CD4-positive, alpha-beta T cell treated with Interleukin-17A for 4 hours (primary cell): ENCODE results near the gene LMAN1L.

Source experiments
- DNase-seq: peaks from one replicate; pipeline ENCODE4 v3.0.0-alpha.2; 2020; ENCODE audit warnings: mixed read lengths

The LMAN1L gene

DNA sequence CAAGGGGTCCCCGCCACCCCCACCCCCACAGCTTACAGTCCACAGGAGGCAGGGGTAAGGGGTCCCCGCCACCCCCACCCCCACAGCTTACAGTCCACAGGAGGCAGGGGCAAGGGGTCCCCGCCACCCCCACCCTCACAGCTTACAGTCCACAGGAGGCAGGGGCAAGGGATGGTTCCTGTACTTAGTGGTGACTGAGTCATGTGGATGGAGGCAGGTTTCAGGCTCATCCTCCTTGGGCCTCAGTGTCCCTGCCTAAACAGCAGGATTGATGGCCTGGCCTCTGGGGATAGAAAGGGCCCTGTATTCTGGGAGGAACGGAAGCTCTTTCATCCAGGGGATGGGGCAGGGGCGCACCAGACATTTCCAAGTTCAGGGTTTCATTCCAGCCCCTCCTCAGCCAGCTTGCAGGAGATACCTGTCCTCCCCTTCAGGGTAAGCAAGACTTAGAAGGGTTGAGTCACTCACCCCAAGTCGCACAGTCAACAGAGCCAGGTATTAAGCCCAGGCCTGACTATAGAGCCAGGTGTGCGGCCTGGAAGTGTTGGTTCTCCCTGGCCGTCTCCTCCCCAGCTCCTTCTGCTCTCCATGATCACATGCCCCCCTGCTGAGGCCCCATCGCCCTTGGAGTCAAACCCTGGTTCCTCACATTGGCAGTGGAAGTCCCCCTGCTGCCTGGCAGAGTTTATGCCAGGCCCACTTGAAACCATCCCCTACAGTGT is 18.2 kb upstream of the LMAN1L start:
- peak; percentile 47 for DNase-seq

DNA sequence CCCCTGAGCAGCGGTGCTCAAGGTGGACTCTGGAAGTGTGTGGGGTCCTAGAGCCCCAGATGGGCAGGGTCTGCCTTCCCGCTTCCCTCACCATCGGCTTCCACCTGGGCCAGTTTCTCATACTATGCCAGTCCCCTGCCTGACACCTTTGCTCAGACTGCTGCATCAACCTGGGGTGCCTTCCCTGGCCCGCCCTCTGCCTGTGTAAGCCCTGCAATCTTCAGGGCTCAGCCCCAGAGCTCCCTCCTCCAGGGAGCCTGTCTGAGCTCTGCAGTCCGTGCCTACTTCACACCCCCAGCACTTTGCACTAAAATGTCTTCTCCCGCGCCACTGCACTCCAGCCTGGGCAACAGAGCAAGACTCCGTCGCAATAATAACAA is 17.7 kb upstream of the LMAN1L start:
- DNase-seq = no peak

DNA sequence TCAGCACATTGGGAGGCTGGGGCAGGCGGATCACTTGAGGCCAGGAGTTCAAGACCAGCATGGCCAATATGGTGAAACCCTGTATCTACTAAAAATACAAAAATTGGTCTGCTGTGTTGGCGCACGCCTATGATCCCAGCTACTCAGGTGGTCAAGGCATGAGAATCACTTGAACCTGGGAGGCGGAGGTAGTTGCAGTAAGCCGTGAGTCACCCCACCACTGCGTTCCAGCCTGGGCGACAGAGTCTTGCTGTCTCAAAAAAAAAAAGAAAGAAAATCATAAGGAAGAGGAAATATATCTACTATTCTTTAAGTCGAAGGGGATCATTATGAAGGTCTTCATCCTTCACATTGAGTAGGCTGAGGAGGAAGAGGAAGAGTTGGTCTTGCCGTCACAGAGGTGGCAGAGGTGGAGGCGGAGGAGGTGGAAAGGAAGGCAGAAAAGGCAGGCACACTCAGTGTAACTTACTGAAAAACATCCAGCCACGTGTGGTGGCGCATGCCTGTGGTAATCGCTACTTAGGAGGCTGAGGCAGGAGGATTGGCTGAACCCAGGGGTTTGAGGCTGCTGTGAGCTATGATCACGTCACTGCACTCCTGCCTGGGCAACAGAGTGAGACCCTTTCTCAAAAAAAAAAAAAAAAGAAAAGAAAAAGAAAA is 16.5 kb upstream of the LMAN1L start:
- peak; percentile 69 for DNase-seq

DNA sequence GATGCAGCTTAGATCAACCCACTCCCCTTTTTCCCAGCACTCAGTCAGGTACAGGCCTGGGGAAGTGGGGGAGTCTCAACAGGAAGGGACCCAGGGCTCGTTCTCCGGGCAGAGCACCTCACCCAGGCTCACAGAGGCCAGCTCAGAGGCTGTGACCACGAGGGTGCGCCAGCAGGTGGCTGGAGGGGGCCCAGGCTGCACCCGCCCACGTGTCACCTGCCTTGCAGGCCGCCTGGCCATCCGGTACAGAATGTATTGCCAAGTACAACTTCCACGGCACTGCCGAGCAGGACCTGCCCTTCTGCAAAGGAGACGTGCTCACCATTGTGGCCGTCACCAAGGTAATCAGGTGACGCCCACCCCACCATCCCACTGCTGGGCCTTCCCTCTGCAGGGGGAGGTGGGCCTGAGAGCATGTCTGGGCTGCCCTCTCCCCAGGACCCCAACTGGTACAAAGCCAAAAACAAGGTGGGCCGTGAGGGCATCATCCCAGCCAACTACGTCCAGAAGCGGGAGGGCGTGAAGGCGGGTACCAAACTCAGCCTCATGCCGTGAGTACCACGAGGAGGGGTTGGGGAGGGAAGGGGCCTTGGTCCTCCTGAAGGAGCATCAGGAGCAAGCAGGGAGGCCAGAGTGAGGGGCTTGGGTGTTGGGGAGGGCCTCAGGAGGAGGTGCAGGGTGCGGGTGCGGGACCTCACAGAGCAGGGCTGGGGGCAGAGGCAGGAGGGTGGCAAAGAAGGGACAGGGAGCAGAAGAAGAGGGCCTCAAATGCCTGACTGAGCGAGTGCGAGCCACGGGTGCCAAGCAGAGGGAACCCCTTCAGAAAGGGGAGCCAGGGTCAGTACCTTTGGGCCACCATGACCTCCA is 14.0 kb upstream of the LMAN1L start:
- DNase-seq = no peak

DNA sequence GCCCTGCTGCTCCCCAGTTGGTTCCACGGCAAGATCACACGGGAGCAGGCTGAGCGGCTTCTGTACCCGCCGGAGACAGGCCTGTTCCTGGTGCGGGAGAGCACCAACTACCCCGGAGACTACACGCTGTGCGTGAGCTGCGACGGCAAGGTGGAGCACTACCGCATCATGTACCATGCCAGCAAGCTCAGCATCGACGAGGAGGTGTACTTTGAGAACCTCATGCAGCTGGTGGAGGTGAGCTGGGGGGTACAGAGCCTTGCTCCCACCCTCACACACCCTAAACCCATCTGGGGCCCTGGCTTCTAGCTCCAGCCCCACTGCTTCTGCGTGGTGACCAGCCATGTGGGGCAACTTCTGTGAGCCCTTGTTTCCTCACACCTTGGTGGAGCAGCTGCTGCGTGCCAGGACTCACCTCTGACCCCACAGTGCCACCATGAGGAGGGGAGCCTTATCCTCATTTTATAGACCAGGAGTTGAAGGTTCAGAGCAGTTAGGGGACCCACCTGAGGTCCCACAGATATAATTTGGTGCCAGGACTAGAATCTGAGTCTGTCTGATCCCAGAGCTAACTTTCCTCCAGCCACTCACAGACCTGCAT is 13.3 kb upstream of the LMAN1L start:
- peak; percentile 51 for DNase-seq

DNA sequence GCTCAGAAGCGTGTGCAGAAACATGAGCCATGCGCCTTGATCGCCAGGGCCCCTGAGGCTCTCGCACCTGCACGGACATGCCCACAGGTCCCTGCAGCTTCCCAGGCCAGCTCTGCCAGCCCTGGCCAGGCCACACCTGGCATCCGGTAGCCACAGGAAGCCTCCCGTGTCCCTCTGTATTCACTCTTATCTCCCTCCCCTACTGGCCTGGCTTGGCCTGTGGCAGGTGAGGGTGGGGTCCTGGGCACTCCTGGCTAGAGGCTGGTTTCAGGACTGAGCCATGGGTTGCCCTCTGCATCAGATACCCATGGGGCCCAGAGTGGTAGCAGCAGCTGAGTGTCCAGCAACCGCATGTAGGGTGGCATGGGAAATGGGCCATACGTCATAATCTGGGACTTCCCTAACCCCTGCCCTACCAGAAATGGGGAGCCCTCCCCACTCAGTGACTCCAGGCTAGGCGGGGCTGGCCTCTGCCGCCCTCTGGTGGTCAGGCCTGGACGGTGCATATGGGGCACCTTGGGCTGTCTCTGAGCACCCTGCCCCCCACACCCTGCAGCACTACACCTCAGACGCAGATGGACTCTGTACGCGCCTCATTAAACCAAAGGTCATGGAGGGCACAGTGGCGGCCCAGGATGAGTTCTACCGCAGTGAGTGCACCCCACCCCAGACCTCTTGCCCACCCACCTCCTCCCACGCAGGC is 12.6 kb upstream of the LMAN1L start:
- DNase-seq = peak; percentile 88

DNA sequence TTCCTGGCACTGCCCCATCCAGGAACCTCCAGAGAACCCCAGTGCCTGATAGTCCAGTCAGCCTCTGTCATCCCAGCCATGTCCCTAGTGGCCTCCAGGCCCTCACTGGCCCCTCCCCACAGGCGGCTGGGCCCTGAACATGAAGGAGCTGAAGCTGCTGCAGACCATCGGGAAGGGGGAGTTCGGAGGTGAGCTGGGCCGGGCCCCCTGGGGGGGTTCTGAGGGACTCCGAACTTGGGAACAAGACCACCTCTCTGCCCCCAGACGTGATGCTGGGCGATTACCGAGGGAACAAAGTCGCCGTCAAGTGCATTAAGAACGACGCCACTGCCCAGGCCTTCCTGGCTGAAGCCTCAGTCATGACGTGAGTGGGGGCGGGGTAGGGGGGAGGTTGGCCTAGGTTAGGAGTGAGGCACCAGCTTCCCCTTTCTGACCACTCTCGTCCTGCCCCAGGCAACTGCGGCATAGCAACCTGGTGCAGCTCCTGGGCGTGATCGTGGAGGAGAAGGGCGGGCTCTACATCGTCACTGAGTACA is 12.0 kb upstream of the LMAN1L start:
- DNase-seq = no peak

DNA sequence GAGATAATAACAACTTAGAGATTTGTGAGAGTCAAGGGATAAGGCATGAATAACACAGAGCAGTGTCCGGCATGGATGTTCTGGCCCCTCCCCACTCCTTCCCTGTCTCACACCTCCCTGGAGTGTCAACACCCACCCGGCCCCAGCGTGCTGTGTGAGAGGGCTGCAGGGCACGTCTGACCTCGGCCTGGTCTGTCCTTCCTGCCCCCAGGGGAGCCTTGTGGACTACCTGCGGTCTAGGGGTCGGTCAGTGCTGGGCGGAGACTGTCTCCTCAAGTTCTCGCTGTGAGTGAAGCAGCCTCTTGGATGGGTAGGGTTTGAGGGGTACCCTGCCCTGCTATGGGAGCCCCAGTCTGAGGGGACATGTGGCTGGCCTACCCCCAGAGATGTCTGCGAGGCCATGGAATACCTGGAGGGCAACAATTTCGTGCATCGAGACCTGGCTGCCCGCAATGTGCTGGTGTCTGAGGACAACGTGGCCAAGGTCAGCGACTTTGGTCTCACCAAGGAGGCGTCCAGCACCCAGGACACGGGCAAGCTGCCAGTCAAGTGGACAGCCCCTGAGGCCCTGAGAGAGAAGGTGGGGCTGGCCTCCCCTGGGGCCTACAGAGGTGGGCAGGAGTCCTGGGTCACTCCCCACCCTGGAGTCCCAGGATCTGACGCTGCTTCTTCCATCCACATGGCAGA is 11.2 kb upstream of the LMAN1L start:
- DNase-seq = no peak

DNA sequence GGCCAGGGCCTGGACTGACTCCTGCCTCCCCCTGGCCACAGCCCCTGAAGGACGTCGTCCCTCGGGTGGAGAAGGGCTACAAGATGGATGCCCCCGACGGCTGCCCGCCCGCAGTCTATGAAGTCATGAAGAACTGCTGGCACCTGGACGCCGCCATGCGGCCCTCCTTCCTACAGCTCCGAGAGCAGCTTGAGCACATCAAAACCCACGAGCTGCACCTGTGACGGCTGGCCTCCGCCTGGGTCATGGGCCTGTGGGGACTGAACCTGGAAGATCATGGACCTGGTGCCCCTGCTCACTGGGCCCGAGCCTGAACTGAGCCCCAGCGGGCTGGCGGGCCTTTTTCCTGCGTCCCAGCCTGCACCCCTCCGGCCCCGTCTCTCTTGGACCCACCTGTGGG is 10.3 kb upstream of the LMAN1L start:
- DNase-seq = no peak

DNA sequence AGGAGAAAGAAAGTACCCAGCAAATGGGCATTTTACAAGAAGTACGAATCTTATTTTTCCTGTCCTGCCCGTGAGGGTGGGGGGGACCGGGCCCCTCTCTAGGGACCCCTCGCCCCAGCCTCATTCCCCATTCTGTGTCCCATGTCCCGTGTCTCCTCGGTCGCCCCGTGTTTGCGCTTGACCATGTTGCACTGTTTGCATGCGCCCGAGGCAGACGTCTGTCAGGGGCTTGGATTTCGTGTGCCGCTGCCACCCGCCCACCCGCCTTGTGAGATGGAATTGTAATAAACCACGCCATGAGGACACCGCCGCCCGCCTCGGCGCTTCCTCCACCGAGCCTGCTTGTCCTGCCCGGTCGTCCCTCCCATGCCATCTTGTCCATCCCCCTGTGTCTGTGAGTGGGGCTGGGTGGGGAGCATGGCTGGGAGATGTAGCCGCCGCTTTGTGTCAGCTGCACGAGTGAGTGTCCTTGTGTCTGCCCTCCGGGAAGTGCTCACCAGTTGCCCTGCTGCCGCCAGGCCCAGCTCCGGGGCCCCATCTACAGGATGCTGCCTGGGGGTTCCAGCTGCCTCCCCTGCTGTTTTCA is 9.7 kb upstream of the LMAN1L start:
- DNase-seq = no peak

DNA sequence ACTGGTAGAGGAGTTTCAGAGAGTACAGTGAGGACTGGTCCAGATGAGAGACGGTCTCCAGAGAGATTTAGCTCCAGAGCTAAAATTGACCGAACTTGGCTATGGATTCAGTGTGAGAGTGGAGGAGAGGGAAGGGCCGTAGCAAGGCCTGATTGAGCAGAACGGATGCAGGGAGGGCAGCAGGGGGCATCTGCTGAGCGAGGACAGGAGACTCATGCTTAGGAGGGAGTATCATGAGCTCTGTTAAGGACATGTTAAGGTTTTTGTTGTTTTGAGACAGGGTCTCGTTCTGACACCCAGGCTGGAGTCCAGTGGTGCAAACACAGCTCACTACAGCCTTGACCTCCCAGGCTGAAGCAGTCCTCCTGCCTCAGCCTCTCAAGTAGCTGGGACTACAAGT is 7.7 kb upstream of the LMAN1L start:
- DNase-seq = peak; percentile 13

DNA sequence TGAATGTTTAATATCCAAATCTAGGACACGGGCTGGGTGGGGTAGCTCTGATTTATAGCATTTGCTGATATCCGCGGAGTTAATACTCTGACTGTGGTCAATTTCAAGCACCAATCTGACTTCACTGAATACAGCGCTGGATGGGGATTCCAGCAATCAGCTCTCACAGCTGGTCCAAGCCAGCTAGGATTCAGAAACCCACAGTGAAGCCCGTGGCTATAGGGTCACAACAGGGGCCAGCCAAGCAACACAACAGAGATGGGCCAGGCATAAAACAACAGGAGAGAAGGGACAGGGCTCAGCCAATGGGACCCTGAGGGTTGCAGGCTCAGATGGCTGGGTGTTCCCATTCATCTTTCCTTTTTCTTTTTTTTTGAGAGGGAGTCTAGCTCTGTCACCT is 5.4 kb upstream of the LMAN1L start:
- no peak for DNase-seq

DNA sequence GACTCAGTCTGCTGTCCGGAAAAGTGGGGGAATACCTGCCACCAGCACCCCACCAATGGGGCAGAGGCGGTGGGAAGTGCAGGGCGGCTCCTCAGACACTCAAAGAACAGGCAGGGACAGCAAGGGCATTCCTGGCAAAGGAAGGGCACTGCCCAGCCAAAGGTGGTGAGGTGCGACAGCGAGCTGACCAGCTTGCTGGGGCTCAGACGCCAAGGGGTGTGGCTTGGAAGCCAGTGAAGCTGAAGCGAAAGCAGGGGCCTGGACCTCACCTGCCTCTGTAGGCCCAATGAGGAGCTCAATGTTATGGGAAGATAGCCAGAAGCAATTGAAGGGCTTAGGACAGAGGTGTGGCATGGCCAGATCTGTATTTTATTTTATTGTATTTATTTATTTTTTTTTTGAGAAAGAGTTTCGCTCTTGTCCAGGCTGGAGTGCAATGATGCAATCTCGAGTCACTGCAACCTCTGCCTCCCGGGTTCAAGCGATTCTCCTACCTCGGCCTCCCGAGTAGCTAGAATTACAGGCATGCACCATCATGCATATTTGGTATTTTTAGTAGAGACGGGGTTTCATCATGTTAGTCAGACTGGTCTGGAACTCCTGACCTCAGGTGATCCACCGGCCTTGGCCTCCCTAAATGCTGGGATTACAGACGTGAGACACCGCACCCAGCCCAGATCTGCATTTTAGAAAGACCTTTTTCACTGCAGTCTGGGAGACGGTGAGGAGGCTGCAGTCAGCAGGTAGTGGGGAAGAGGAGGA is 4.4 kb upstream of the LMAN1L start:
- no peak for DNase-seq

DNA sequence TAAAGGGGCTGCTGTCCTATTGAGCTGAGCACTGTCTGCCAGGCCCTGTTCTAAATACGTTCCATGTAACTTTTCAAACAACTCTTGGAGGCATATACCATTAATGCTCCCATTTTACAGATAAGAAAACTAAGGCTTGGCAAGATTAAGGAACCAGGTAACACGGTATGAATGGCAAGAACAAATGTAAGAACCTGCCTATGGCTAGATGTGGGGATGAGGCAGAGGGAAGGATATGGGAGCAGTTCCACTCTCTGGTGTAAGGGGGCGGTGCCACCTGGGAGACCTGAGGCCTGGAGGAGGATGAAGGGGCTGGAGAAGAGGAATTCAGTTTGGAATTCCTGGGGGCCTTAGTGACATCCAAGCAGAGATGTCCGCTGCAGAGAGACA is 3.8 kb upstream of the LMAN1L start:
- no peak for DNase-seq

DNA sequence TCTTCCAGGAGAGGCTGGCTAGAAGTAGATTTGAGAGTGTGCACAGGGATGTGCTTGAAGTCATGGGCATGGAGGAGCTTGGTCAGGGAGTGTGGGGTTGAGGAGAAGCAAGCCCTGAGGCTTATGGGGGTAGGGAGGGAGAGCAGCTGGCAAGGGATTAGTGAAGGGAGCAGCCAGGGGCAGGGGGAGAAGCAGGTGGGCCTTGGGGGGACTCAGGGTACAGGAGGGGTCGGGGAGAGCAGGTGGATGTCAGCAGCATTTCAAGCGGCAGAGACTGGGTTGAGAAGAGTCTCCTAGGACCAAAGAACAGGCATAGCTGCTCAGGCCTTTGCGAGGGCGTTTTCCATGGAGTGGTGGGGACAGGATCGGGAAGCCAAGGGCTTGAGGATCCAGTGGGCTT is 3.4 kb upstream of the LMAN1L start:
- DNase-seq = no peak

DNA sequence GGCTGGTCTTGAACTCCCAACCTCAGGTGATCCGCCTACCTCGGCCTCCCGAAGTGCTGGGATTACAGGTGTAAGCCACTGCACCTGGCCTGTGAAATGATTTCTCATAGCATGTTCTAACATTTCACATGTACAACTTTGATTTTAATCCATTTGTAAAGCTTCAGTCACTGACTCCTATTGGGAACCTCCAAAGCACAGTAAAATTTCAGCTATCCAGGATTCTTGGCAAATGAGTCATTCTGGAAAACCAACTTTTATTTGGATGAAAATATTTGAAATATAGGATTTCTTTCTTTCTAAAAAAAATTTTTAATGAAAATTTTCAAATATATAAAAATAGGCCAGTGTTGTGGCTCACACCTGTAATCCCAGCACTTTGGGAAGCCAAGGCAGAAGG is 2.7 kb upstream of the LMAN1L start:
- no peak for DNase-seq

DNA sequence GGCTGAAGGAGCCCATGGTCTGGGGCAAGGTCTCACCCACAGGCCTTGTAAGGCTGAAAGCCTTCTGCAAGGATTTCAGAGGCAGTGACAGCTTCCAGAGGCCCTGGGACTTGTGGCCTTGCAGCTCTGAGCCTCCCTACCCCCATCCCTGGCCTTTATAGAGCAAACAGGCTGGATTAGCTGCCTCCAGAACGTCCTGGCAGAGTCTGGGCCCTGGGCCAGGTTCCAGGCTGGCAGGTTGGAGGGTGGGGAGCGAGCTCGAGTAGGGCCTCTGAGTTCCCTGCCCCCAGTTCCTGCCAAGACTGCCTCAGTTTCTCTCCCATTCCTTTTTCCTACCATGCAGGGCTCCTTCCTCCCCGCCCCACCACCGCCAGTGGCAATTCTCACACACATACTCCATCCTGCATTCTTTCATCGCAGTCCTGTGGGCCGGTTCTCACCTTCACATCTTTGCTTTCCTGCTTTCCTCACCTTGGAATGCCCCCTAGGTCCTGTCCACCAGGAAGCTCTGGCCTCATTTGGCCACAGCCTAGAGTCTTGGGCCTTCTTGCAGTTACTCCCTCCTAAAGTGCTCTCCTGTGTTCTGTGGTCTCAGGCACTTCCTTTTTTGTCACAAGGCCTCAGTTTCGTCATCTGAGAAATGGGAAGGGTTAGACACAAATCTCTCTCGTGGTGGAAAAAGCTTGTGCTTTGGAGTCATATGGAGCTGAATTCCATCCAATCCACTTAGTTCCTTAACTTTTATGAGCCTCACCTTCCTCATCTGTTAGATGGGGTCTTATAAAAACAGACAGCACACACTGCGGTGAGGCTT is 2.7 kb downstream of the LMAN1L start:
- no peak for DNase-seq

DNA sequence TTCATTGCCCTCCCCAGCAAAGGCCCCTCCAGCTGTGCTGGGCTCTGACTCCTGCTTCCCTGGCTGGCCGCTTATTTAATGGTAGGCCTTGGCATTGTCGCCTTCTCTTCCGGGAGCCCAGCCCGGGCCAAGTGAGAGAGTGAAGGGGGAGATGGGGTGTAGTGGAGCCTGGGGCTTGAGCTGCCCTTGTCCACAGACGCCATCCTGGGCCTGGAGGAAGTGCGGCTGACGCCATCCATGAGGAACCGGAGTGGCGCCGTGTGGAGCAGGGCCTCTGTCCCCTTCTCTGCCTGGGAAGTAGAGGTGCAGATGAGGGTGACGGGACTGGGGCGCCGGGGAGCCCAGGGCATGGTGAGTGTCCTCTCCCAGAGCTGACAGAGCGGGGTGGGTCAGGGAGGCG is 3.3 kb downstream of the LMAN1L start:
- no peak for DNase-seq

DNA sequence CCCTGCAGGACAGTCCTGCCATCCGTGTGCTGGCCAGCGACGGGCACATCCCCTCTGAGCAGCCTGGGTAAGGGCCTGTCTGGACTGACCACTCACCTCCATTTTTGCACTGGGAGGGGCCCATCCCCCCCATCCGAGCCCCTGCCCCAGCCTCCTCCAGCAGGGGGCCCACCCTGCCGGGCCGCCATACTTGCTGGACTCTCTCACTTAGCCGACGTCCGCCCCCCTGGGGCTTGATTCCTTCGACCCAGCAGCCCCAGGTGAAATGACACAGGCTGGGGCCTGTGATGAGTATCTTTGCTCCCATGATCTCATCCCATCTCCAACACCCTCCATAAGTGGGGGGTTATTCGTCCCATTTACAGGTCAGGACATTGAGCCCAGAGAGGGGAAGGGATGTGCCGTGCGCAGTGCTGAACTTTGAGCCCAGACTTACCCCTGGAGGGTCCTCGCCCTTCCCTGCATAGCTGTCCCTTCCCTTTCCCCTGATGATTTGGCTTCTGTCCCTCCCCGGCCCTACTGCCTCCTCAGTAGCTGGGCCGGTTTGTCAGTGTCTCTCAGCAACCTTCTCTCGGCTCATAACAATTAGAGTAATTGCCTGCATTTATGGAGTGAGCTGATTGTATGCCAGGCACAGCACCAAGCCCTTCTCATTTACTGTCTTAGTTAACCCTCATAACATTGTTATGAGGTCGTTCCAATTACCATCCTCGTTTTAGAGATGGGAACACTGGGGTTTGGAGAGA is 4.2 kb downstream of the LMAN1L start:
- DNase-seq = no peak
